ENCODE data around the gene NAALADL2. TPM values are rescaled to one million over a fixed set of nuclear protein-coding genes. Genes with fewer than 3 reads are reported as not detected.

Gene NAALADL2
- total RNA-seq, 4 donors from 2014 or later = 10.3 to 16.7 (median 10.9) TPM

GRCh38 chr3:175212896-175213295, 353.8 kb downstream of the NAALADL2 start:
- Histone ChIP-seq H3K27me3 (no peaks in the 10 kb centered on the region), H3K36me3 (no peaks in the 10 kb centered on the region), H3K27ac (no peak overlapping the region), H3K4me3 (no peak overlapping the region), H3K4me1 (no peaks in the 10 kb centered on the region), H3K9me3 (no peaks in the 10 kb centered on the region)
- no peak for DNase-seq (ENCODE audit: low spot score in 2 of 2)
- WGBS, 2 donors = 62 to 71% methylated on average over 3 of the region's 3 CpGs
- TF ChIP-seq EP300 (IDR thresholded peaks at IDR 0.05) (no peak), CTCF (IDR thresholded peaks at IDR 0.05) (no peak), POLR2A (IDR thresholded peaks at IDR 0.05) (no peak)

- no peaks in the 10 kb centered on the region for H3K27me3 ChIP-seq
- H3K27ac ChIP-seq = no peak overlapping the region
- WGBS, 2 donors = 81 to 86% methylated on average over 1 of the region's 1 CpG
Observed at GRCh38 chr3:175214216-175214615, 355.1 kb downstream of the NAALADL2 start.

GRCh38 chr3:175215833-175216232, 356.7 kb downstream of the NAALADL2 start:
- Histone ChIP-seq H3K27me3 (no peaks in the 10 kb centered on the region), H3K27ac (no peak overlapping the region), H3K4me1 (no peaks in the 10 kb centered on the region), H3K4me3 (no peak overlapping the region), H3K36me3 (no peaks in the 10 kb centered on the region), H3K9me3 (no peaks in the 10 kb centered on the region)
- TF ChIP-seq EP300 (IDR thresholded peaks at IDR 0.05) (no peak), POLR2A (IDR thresholded peaks at IDR 0.05) (no peak), CTCF (IDR thresholded peaks at IDR 0.05) (no peak)
- DNase-seq (ENCODE audit: low spot score in 2 of 2) = no peak
- 93 to 95% methylated on average over 1 of the region's 1 CpG for WGBS, 2 donors

More at GRCh38 chr3:175214216-175214615, 355.1 kb downstream of the NAALADL2 start:
- DNase-seq (ENCODE audit: low spot score in 2 of 2) = no peak
- H3K4me1 ChIP-seq = no peaks in the 10 kb centered on the region
- H3K4me3 ChIP-seq = no peak overlapping the region
- H3K9me3 ChIP-seq = no peaks in the 10 kb centered on the region
- no peaks in the 10 kb centered on the region for H3K36me3 ChIP-seq
- TF ChIP-seq EP300 (IDR thresholded peaks at IDR 0.05) = no peak
- no peak for TF ChIP-seq POLR2A (IDR thresholded peaks at IDR 0.05)
- TF ChIP-seq CTCF (IDR thresholded peaks at IDR 0.05) = no peak

GRCh38 chr3:175222356-175222755, 363.2 kb downstream of the NAALADL2 start:
- no peak for DNase-seq (ENCODE audit: low spot score in 2 of 2)
- no peaks in the 10 kb centered on the region for H3K9me3 ChIP-seq
- H3K36me3 ChIP-seq = no peaks in the 10 kb centered on the region
- H3K4me1 ChIP-seq = peaks cover 0 to 2% (median 0%) of the 10 kb centered on the region in 4 donors
- no peaks in the 10 kb centered on the region for H3K27me3 ChIP-seq
- 33 to 36% methylated on average over 1 of the region's 1 CpG for WGBS, 2 donors
- H3K27ac ChIP-seq = no peak overlapping the region
- TF ChIP-seq EP300 (IDR thresholded peaks at IDR 0.05) = no peak
- no peak for TF ChIP-seq POLR2A (IDR thresholded peaks at IDR 0.05)
- no peak for TF ChIP-seq CTCF (IDR thresholded peaks at IDR 0.05)
- H3K4me3 ChIP-seq = no peak overlapping the region

GRCh38 chr3:175224051-175224450, 364.9 kb downstream of the NAALADL2 start:
- 89 to 91% methylated on average over 6 of the region's 6 CpGs for WGBS, 2 donors
- no peak for TF ChIP-seq POLR2A (IDR thresholded peaks at IDR 0.05)
- TF ChIP-seq EP300 (IDR thresholded peaks at IDR 0.05) = no peak
- no peak for TF ChIP-seq CTCF (IDR thresholded peaks at IDR 0.05)
- no peak for DNase-seq (ENCODE audit: low spot score in 2 of 2)
- H3K4me3 ChIP-seq = no peak overlapping the region
- H3K27ac ChIP-seq = no peak overlapping the region
- H3K36me3 ChIP-seq = no peaks in the 10 kb centered on the region
- H3K4me1 ChIP-seq = peaks cover 0 to 4% (median 0%) of the 10 kb centered on the region in 4 donors
- no peaks in the 10 kb centered on the region for H3K27me3 ChIP-seq
- H3K9me3 ChIP-seq = no peaks in the 10 kb centered on the region
